A549 (cell line): ENCODE data around the gene SYCP3. TPM values are rescaled to one million over a fixed set of nuclear protein-coding genes. Genes with fewer than 3 reads are reported as not detected.

Experiments used
- ATAC-seq, 2 experiments: fragments of 200-7000 bp in 1 of 2; fragments of >200 bp in 1 of 2; cut with Nextera tagmentation in 1 of 2; cut with Tn5 transposase in 1 of 2; 3 replicates each; pipeline versions ENCODE4 v1.8.0 to v1.9.1; 2018 to 2020; ENCODE audit warnings: mild to moderate bottlenecking in 1 of 2, moderate library complexity in 1 of 2
- CTCF ChIA-PET: fragments of 300-600 bp; sonication (Branson Sonifier 250); formaldehyde crosslinking; extraction: SDS; loops from one replicate; lab custom pipeline; 2021; ENCODE audit warnings: antibody characterized with exemption, inconsistent platforms; lab: Yijun Ruan, JAX
- POLR2A ChIA-PET: fragments of 350-600 bp; formaldehyde crosslinking; extraction: SDS; loops from one replicate; lab custom pipeline; 2021; ENCODE audit warnings: antibody characterized with exemption, inconsistent platforms; lab: Yijun Ruan, JAX
- DNase-seq, 2 experiments: peaks; one replicate each; pipeline versions ENCODE4 v3.0.0 to v3.0.0-alpha.2; 2011 to 2016; ENCODE audit warnings: low read depth in 1 of 2, low spot score in 1 of 2
- FAIRE-seq: peaks from 2 replicates; lab custom pipeline; 2011; peaks lifted over from hg19 to GRCh38; lab: Jason Lieb, UNC
- H3K27ac ChIP-seq, 2 experiments: fragments of >200 bp; sonication (Bioruptor Twin); formaldehyde crosslinking; 3 replicates each; pipeline ENCODE4 v1.5.1; 2016 to 2017
- H3K4me1 ChIP-seq: fragments of >200 bp; sonication (Bioruptor Twin); formaldehyde crosslinking; 3 replicates; pipeline ENCODE4 v1.6.1; 2016
- H3K4me2 ChIP-seq: fragments of >200 bp; sonication (Bioruptor Twin); formaldehyde crosslinking; 3 replicates; pipeline ENCODE4 v1.6.1; 2016
- H3K4me3 ChIP-seq: fragments of >200 bp; sonication (Bioruptor Twin); formaldehyde crosslinking; 3 replicates; pipeline ENCODE4 v1.5.1; 2016
- H3K9me3 ChIP-seq: fragments of >200 bp; sonication (Bioruptor Twin); formaldehyde crosslinking; 3 replicates; pipeline ENCODE4 v1.6.1; 2016
- BCL3 ChIP-seq: fragments of >200 bp; sonication (Bioruptor Twin); formaldehyde crosslinking; IDR thresholded peaks from 3 replicates; pipeline ENCODE4 v1.6.1; 2016
- BHLHE40 ChIP-seq: IDR thresholded peaks from 2 replicates; pipeline ENCODE4 v1.6.1; 2012; ENCODE audit warnings: low read depth, low read length, inconsistent platforms
- CBX8 ChIP-seq: fragments of 200-600 bp; sonication (generic); IDR thresholded peaks from 2 replicates; pipeline ENCODE4 v1.6.1; 2016
- CEBPB ChIP-seq, 2 experiments: fragments of >200 bp in 1 of 2; sonication (Bioruptor Twin) in 1 of 2; formaldehyde crosslinking in 1 of 2; IDR thresholded peaks; 2 replicates each; pipeline ENCODE4 v1.6.1; 2012 to 2016
- EHMT2 ChIP-seq: fragments of 200-600 bp; sonication (generic); IDR thresholded peaks from 2 replicates; pipeline ENCODE4 v1.6.1; 2016; ENCODE audit warnings: antibody characterized with exemption, low read depth, mild to moderate bottlenecking, moderate library complexity
- EP300 ChIP-seq, 2 experiments: fragments of >200 bp; sonication (Bioruptor Twin); formaldehyde crosslinking; IDR thresholded peaks; 2 replicates in 1 of 2; 3 replicates in 1 of 2; pipeline ENCODE4 v1.6.1; 2016 to 2017
- FOSB ChIP-seq: fragments of 250-450 bp; sonication (Bioruptor Pico); IDR thresholded peaks from 2 replicates; pipeline ENCODE4 v1.5.0; 2020; ENCODE audit warnings: mild to moderate bottlenecking, moderate library complexity
- FOXS1 ChIP-seq: fragments of 250-450 bp; sonication (Bioruptor Pico); IDR thresholded peaks from 2 replicates; pipeline ENCODE4 v1.5.0; 2020; ENCODE audit warnings: mild to moderate bottlenecking, moderate library complexity
- GATA3 ChIP-seq: IDR thresholded peaks from 2 replicates; pipeline ENCODE4 v1.6.1; 2012; ENCODE audit warnings: borderline replicate concordance
- HDAC2 ChIP-seq: fragments of 200-600 bp; sonication (generic); IDR thresholded peaks from 2 replicates; pipeline ENCODE4 v1.6.1; 2016
- HES2 ChIP-seq: fragments of >200 bp; sonication (Bioruptor Twin); formaldehyde crosslinking; IDR thresholded peaks from 2 replicates; pipeline ENCODE4 v1.6.1; 2016
- HEYL ChIP-seq: fragments of 250-450 bp; sonication (Bioruptor Pico); IDR thresholded peaks from 2 replicates; pipeline ENCODE4 v1.8.0; 2021; ENCODE audit warnings: mild to moderate bottlenecking, moderate library complexity
- HOXB13 ChIP-seq: fragments of 250-450 bp; sonication (Bioruptor Pico); IDR thresholded peaks from 2 replicates; pipeline ENCODE4 v1.5.0; 2020; ENCODE audit warnings: low read depth, mild to moderate bottlenecking, moderate library complexity
- HOXB5 ChIP-seq: fragments of 250-450 bp; sonication (Bioruptor Pico); IDR thresholded peaks from 2 replicates; pipeline ENCODE4 v1.5.0; 2020; ENCODE audit warnings: mild to moderate bottlenecking, moderate library complexity
- KDM1A ChIP-seq: fragments of 200-600 bp; sonication (generic); IDR thresholded peaks from 2 replicates; pipeline ENCODE4 v1.6.1; 2016; ENCODE audit warnings: low read depth, mild to moderate bottlenecking
- MAFK ChIP-seq: fragments of 450-650 bp; IDR thresholded peaks from 2 replicates; pipeline ENCODE4 v1.6.1; 2014; ENCODE audit not compliant: partially characterized antibody
- MAX ChIP-seq: IDR thresholded peaks from 2 replicates; pipeline ENCODE4 v1.6.1; 2012
- NFE2L2 ChIP-seq: fragments of 150-350 bp; conservative IDR thresholded peaks from 2 replicates; pipeline ENCODE4 v1.6.1; 2014; ENCODE audit warnings: low read length
- NR3C1 ChIP-seq: fragments of >200 bp; sonication (Bioruptor Twin); formaldehyde crosslinking; IDR thresholded peaks from 3 replicates; pipeline ENCODE4 v1.6.1; 2017
- POLR2AphosphoS2 ChIP-seq: conservative IDR thresholded peaks from 2 replicates; pipeline ENCODE4 v1.6.1; 2012; ENCODE audit warnings: low read length, improper control_type of control experiment, inconsistent platforms
- RAD21 ChIP-seq, 2 experiments: fragments of >200 bp in 1 of 2; sonication (Bioruptor Twin) in 1 of 2; formaldehyde crosslinking in 1 of 2; IDR thresholded peaks in 1 of 2; conservative IDR thresholded peaks in 1 of 2; 2 replicates in 1 of 2; 3 replicates in 1 of 2; pipeline ENCODE4 v1.6.1; 2012 to 2018; ENCODE audit warnings: inconsistent platforms in 1 of 2
- RARB ChIP-seq: fragments of 250-450 bp; sonication (Bioruptor Pico); IDR thresholded peaks from 2 replicates; pipeline ENCODE4 v1.8.0; 2021; ENCODE audit warnings: mild to moderate bottlenecking, moderate library complexity
- SMC3 ChIP-seq: fragments of >200 bp; sonication (Bioruptor Twin); formaldehyde crosslinking; IDR thresholded peaks from 3 replicates; pipeline ENCODE4 v1.6.1; 2018; ENCODE audit warnings: inconsistent platforms
- ZC3H11A ChIP-seq: fragments of 450-650 bp; IDR thresholded peaks from 2 replicates; pipeline ENCODE4 v1.6.1; 2014; ENCODE audit warnings: antibody characterized with exemption, mild to moderate bottlenecking
- ZNF302 ChIP-seq: fragments of 250-450 bp; sonication (Bioruptor Pico); IDR thresholded peaks from 2 replicates; pipeline ENCODE4 v1.9.0; 2021; ENCODE audit warnings: inconsistent platforms, mild to moderate bottlenecking, moderate library complexity
- WGBS: methylation state at CpG from one replicate; pipeline ENCODE4 v1.1.6; 2017; ENCODE audit errors: missing lambda C conversion rate; 5-methylcytosine and 5-hydroxymethylcytosine counted together
- polyA plus RNA-seq, 4 experiments: library from polyadenylated mRNA; depleted of rRNA in 3 of 4; stranded (reverse); fragments of >200 nt; fragmentation: RNase III in 1 of 4; extraction: RNeasy Plus Mini Kit Qiagen cat#74134 plus additional on column Dnase treatment in 1 of 4; gene quantifications; 2 replicates in 3 of 4; 3 replicates in 1 of 4; pipeline ENCODE4 v1.2.3, GENCODE V29; 2011 to 2017

SYCP3 gene
- polyA plus RNA-seq, 2 of the 4 experiments (the other 2 are of a cell fraction) = 0.14 to 0.27 TPM

GRCh38 chr12:101746661-101747060 lies 7.4 kb upstream of the SYCP3 start:
- CTCF ChIA-PET = interaction anchor here (0.6 to 3.3 kb wide), 8 partner anchors 8 to 1408 kb away, joined by 3 to 9 read pairs (median 4); no protein-coding TSS in a partner anchor
- Histone ChIP-seq H3K27ac (no peak overlapping the region), H3K4me2 (no peak overlapping the region), H3K4me3 (no peak overlapping the region), H3K9me3 (no peaks in the 10 kb centered on the region), H3K4me1 (no peaks in the 10 kb centered on the region)
- ATAC-seq = no peak
- DNase-seq = no peak
- TF ChIP-seq BHLHE40 = no peak
- TF ChIP-seq KDM1A = no peak
- TF ChIP-seq POLR2AphosphoS2 = no peak
- no peak for TF ChIP-seq HOXB5
- no peak for TF ChIP-seq FOSB (CRISPR knock-in tag)
- no peak for TF ChIP-seq MAFK
- no peak for TF ChIP-seq EHMT2
- no peak for TF ChIP-seq RAD21 (conservative IDR thresholded peaks at IDR 0.05 in 1 of 2, IDR thresholded peaks at IDR 0.05 in 1 of 2)
- no peak for TF ChIP-seq HES2
- no peak for TF ChIP-seq NR3C1
- TF ChIP-seq CEBPB (IDR thresholded peaks at IDR 0.05) = no peak
- no peak for TF ChIP-seq GATA3
- TF ChIP-seq HEYL (CRISPR knock-in tag) = no peak
- no peak for TF ChIP-seq NFE2L2
- TF ChIP-seq HDAC2 = no peak
- no peak for FAIRE-seq
- 82% methylated on average over 1 of the region's 1 CpG for WGBS
- POLR2A ChIA-PET = no interaction called here

- CTCF ChIA-PET = interaction anchor here (0.8 to 3.3 kb wide), 5 partner anchors 9 to 94 kb away, joined by 3 to 9 read pairs (median 4); no protein-coding TSS in a partner anchor
- POLR2A ChIA-PET = no interaction called here
- no peaks in the 10 kb centered on the region for H3K4me1 ChIP-seq
- no peak for ATAC-seq
- H3K9me3 ChIP-seq = no peaks in the 10 kb centered on the region
- H3K4me3 ChIP-seq = no peak overlapping the region
- 77% methylated on average over 1 of the region's 1 CpG for WGBS
- DNase-seq = no peak
- no peak overlapping the region for H3K4me2 ChIP-seq
- FAIRE-seq = no peak
- no peak overlapping the region for H3K27ac ChIP-seq
- TF ChIP-seq FOXS1 (CRISPR knock-in tag) (no peak), ZNF302 (CRISPR knock-in tag) (no peak), RARB (CRISPR knock-in tag) (no peak), MAX (no peak), SMC3 (no peak), MAFK (no peak), ZC3H11A (no peak), EHMT2 (no peak), KDM1A (no peak), HOXB13 (CRISPR knock-in tag) (no peak), HDAC2 (no peak), CBX8 (no peak), BCL3 (no peak), HES2 (no peak), EP300 (IDR thresholded peaks at IDR 0.05) (no peak), CEBPB (IDR thresholded peaks at IDR 0.05) (no peak)
Measured at GRCh38 chr12:101746196-101746595, 6.9 kb upstream of the SYCP3 start.

- CTCF ChIA-PET = interaction anchor here (0.8 to 1.2 kb wide), 2 partner anchors 10 to 14 kb away, joined by 3 to 4 read pairs; no protein-coding TSS in a partner anchor
- Histone ChIP-seq H3K4me2 (no peak overlapping the region), H3K27ac (no peak overlapping the region), H3K4me1 (no peaks in the 10 kb centered on the region), H3K9me3 (no peaks in the 10 kb centered on the region), H3K4me3 (no peak overlapping the region)
- WGBS = 98% methylated on average over 3 of the region's 3 CpGs
- DNase-seq (no peak), ATAC-seq (no peak), FAIRE-seq (no peak)
- POLR2A ChIA-PET = no interaction called here
- no peak for TF ChIP-seq HEYL (CRISPR knock-in tag)
Measured at GRCh38 chr12:101745481-101745880, 6.2 kb upstream of the SYCP3 start.
